Breast epithelium (tissue), 3 donors: Measurements from ENCODE around the gene NEURL1.

ENCODE experiments used
- POLR2A ChIP-seq: fragments of 450-650 bp; IDR thresholded peaks from one replicate; pipeline ENCODE4 v1.6.1; 2016; ENCODE audit warnings: antibody characterized with exemption, mild to moderate bottlenecking, moderate library complexity
- TF ChIP-seq, protein P1 (sequence below), 3 donors: fragments of 450-650 bp; IDR thresholded peaks; one replicate each; pipeline ENCODE4 v1.5.1; 2016 to 2017; ENCODE audit warnings: antibody characterized with exemption in 3 of 3, mild to moderate bottlenecking in 3 of 3, moderate library complexity in 3 of 3

DNA sequence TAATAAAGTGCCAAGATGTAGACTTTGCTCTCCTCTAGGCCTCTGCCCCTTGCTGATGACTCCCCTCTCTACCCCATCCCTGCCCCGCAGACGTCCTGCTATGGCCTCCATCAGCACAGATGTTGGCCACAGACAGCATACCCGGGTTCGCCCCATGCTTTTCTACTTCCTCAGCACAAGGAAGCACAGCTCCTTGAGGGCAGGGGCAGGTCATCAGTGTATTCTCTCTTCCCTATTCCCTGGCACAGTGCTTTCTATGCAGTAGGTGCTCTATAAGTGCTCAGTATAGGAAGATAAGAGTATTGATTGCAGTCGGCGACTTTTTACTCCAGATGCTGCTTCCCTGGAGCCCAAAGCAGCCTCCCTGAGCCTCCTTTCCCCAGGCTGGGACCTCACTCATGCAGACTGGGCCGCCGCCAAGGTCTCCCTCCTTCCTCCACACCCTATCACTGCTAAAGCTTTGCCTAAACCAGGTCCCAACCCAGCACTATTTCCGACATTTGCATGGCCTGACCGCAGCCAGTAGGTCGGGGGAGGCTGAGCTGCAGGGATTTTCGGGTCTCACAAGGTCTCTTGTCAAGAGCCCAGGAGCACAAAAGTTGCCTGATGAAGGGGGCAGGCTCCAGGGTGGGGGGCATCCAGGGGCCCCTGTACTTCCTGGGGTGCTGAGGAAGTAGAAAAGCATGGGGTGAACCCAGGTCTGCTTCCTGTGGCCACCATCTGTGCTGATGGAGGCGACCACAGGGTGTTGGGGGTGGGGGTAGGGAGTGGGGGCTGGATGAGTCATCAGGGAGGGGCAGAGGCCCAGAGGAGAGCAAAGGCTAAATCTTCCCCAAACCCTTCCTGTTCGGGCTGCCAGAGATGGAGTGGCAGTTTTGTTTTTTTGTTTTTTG is 22.5 kb upstream of the NEURL1 start:
- no peak for TF ChIP-seq POLR2A
- TF ChIP-seq, protein P1, sequence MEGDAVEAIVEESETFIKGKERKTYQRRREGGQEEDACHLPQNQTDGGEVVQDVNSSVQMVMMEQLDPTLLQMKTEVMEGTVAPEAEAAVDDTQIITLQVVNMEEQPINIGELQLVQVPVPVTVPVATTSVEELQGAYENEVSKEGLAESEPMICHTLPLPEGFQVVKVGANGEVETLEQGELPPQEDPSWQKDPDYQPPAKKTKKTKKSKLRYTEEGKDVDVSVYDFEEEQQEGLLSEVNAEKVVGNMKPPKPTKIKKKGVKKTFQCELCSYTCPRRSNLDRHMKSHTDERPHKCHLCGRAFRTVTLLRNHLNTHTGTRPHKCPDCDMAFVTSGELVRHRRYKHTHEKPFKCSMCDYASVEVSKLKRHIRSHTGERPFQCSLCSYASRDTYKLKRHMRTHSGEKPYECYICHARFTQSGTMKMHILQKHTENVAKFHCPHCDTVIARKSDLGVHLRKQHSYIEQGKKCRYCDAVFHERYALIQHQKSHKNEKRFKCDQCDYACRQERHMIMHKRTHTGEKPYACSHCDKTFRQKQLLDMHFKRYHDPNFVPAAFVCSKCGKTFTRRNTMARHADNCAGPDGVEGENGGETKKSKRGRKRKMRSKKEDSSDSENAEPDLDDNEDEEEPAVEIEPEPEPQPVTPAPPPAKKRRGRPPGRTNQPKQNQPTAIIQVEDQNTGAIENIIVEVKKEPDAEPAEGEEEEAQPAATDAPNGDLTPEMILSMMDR (IDR thresholded peaks at IDR 0.05) = no peak
